GM19438 (cell line): ENCODE measurements around the gene B3GNT3.
"Not testable (repeated sequence)": the region's sequence is repeated elsewhere in the genome, so short reads cannot be mapped to it uniquely, and the experiment has no call there.

Source experiments
- ATAC-seq: cut with Tn5 transposase; IDR thresholded peaks from one replicate; pipeline ENCODE4 v1.9.1; 2021; ENCODE audit warnings: low read depth; ENCODE audit not compliant: unreplicated experiment

The B3GNT3 gene

GRCh38 chr19:17796013-17796837 is 1.3 kb downstream of the B3GNT3 start:
- no peak for ATAC-seq

- no peak for ATAC-seq
Observed at GRCh38 chr19:17796838-17797423, 2.0 kb downstream of the B3GNT3 start.

GRCh38 chr19:17797424-17798201 is 2.7 kb downstream of the B3GNT3 start:
- no peak for ATAC-seq

GRCh38 chr19:17798599-17798998 is 3.7 kb downstream of the B3GNT3 start:
- not testable (repeated sequence) for ATAC-seq

GRCh38 chr19:17802137-17802858 is 7.4 kb downstream of the B3GNT3 start:
- ATAC-seq = no peak

- ATAC-seq = no peak
Observed at GRCh38 chr19:17803264-17803896, 8.4 kb downstream of the B3GNT3 start.

- ATAC-seq = no peak
Observed at GRCh38 chr19:17805427-17805826, 10.5 kb downstream of the B3GNT3 start.

GRCh38 chr19:17806945-17807344 is 12.0 kb downstream of the B3GNT3 start:
- ATAC-seq = no peak

- ATAC-seq = no peak
Observed at GRCh38 chr19:17807731-17808316, 12.9 kb downstream of the B3GNT3 start.

- no peak for ATAC-seq
Observed at GRCh38 chr19:17811103-17811502, 16.2 kb downstream of the B3GNT3 start.

GRCh38 chr19:17811681-17812080 is 16.7 kb downstream of the B3GNT3 start:
- ATAC-seq = no peak

GRCh38 chr19:17812099-17812498 is 17.2 kb downstream of the B3GNT3 start:
- no peak for ATAC-seq

- ATAC-seq = no peak
Observed at GRCh38 chr19:17817668-17818363, 22.9 kb downstream of the B3GNT3 start.

- no peak for ATAC-seq
Observed at GRCh38 chr19:17821190-17821589, 26.3 kb downstream of the B3GNT3 start, which contains the start of gene INSL3. Gene INSL3, minus strand, starts transcription at chr19:17821519. Its CDS starts 13 bp downstream, at chr19:17821506.

GRCh38 chr19:17824339-17824738 is 29.4 kb downstream of the B3GNT3 start:
- ATAC-seq = no peak

GRCh38 chr19:17826508-17827056 is 31.6 kb downstream of the B3GNT3 start:
- ATAC-seq = no peak

- no peak for ATAC-seq
Observed at GRCh38 chr19:17829855-17830566, 35.1 kb downstream of the B3GNT3 start.
